GM23338 (cell line): ENCODE data around the gene ERCC6L. TPM values are rescaled to one million over a fixed set of nuclear protein-coding genes. Genes with fewer than 3 reads are reported as not detected.

Experiments used
- ATAC-seq: fragments of 200-7000 bp; cut with Tn5 transposase; 3 replicates; pipeline ENCODE4 v1.9.1; 2020
- DNase-seq: peaks from one replicate; pipeline ENCODE4 v3.0.0-alpha.2; 2015; ENCODE audit warnings: low spot score
- H2AFZ ChIP-seq: fragments of 200-600 bp; sonication (generic); 2 replicates; pipeline ENCODE4 v1.8.0; 2016; ENCODE audit warnings: antibody characterized with exemption, mild to moderate bottlenecking, moderate library complexity
- H3F3A ChIP-seq: fragments of 200-600 bp; sonication (generic); replicated peaks from 2 replicates; pipeline ENCODE4 v1.8.0; 2017; ENCODE audit warnings: antibody characterized with exemption, mixed run types, low read depth
- H3K27ac ChIP-seq: fragments of 200-600 bp; sonication (generic); 2 replicates; pipeline ENCODE4 v1.6.1; 2016; ENCODE audit warnings: low read depth
- H3K27me3 ChIP-seq: fragments of 200-600 bp; sonication (generic); 2 replicates; pipeline ENCODE4 v1.8.0; 2016; ENCODE audit warnings: mild to moderate bottlenecking, mixed run types, moderate library complexity; ENCODE audit not compliant: insufficient read depth
- H3K36me3 ChIP-seq: fragments of 200-600 bp; sonication (generic); 2 replicates; pipeline ENCODE4 v1.8.0; 2016; ENCODE audit warnings: mild to moderate bottlenecking; ENCODE audit not compliant: insufficient read depth
- H3K4me1 ChIP-seq: fragments of 200-600 bp; sonication (generic); 2 replicates; pipeline ENCODE4 v1.8.0; 2016; ENCODE audit warnings: mild to moderate bottlenecking, moderate library complexity; ENCODE audit not compliant: insufficient read depth
- H3K4me2 ChIP-seq: fragments of 200-600 bp; sonication (generic); 2 replicates; pipeline ENCODE4 v1.7.1; 2017; ENCODE audit warnings: mixed run types
- H3K4me3 ChIP-seq: fragments of 200-600 bp; sonication (generic); 2 replicates; pipeline ENCODE4 v1.6.1; 2016; ENCODE audit warnings: mixed run types
- H3K79me2 ChIP-seq: fragments of 200-600 bp; sonication (generic); replicated peaks from 2 replicates; pipeline ENCODE4 v1.8.0; 2017; ENCODE audit warnings: mild to moderate bottlenecking; ENCODE audit not compliant: insufficient read depth
- H3K9me2 ChIP-seq: fragments of 200-600 bp; sonication (generic); 2 replicates; pipeline ENCODE4 v1.8.0; 2017; ENCODE audit not compliant: insufficient read depth
- H4K20me1 ChIP-seq: fragments of 200-600 bp; sonication (generic); replicated peaks from 2 replicates; pipeline ENCODE4 v1.8.0; 2017; ENCODE audit warnings: mild to moderate bottlenecking; ENCODE audit not compliant: insufficient read depth
- H3K27ac Mint-ChIP-seq: 2 replicates; pipeline ENCODE4 v1.8.0; 2020; ENCODE audit warnings: inconsistent platforms, mild to moderate bottlenecking, moderate library complexity, mixed read lengths
- H3K27me3 Mint-ChIP-seq: 3 replicates; pipeline ENCODE4 v1.8.0; 2022; ENCODE audit warnings: low read depth, mild to moderate bottlenecking, moderate library complexity, mixed read lengths, inconsistent platforms; ENCODE audit not compliant: insufficient read depth, poor library complexity
- H3K36me3 Mint-ChIP-seq: 3 replicates; pipeline ENCODE4 v1.8.0; 2021; ENCODE audit warnings: low read depth, mild to moderate bottlenecking, inconsistent platforms, moderate library complexity, mixed read lengths
- H3K4me1 Mint-ChIP-seq: 3 replicates; pipeline ENCODE4 v1.8.0; 2020; ENCODE audit warnings: mild to moderate bottlenecking, inconsistent platforms, mixed read lengths
- H3K4me3 Mint-ChIP-seq: 3 replicates; pipeline ENCODE4 v1.8.0; 2021; ENCODE audit warnings: moderate library complexity, mild to moderate bottlenecking, inconsistent platforms, mixed read lengths
- H3K9me3 Mint-ChIP-seq: 3 replicates; pipeline ENCODE4 v1.8.0; 2020; ENCODE audit warnings: moderate library complexity, mild to moderate bottlenecking, inconsistent platforms, mixed read lengths
- CREB1 ChIP-seq: fragments of 250-450 bp; sonication (Bioruptor Pico); IDR thresholded peaks from 2 replicates; pipeline ENCODE4 v1.5.0; 2020; ENCODE audit warnings: low read depth, mild to moderate bottlenecking, moderate library complexity
- EZH2 ChIP-seq: fragments of 200-600 bp; sonication (generic); IDR thresholded peaks from one replicate; pipeline ENCODE4 v1.8.0; 2017; ENCODE audit warnings: antibody characterized with exemption, mild to moderate bottlenecking, low read depth; ENCODE audit not compliant: unreplicated experiment
- EZH2phosphoT487 ChIP-seq: fragments of 200-600 bp; sonication (generic); IDR thresholded peaks from one replicate; pipeline ENCODE4 v1.8.1; 2018; ENCODE audit warnings: antibody characterized with exemption; ENCODE audit not compliant: unreplicated experiment
- JUNB ChIP-seq: IDR thresholded peaks from one replicate; pipeline ENCODE4 v1.6.1; 2016; ENCODE audit warnings: antibody characterized with exemption; ENCODE audit not compliant: unreplicated experiment
- NANOG ChIP-seq: IDR thresholded peaks from 2 replicates; pipeline ENCODE4 v1.6.1; 2016; ENCODE audit warnings: antibody characterized with exemption, borderline replicate concordance
- POLR2AphosphoS5 ChIP-seq: IDR thresholded peaks from 2 replicates; pipeline ENCODE4 v1.6.1; 2016; ENCODE audit warnings: antibody characterized with exemption, low read depth
- STAT1 ChIP-seq: IDR thresholded peaks from one replicate; pipeline ENCODE4 v1.6.1; 2016; ENCODE audit warnings: antibody characterized with exemption; ENCODE audit not compliant: unreplicated experiment
- ZNF114 ChIP-seq: fragments of 250-450 bp; sonication (Bioruptor Pico); IDR thresholded peaks from 2 replicates; pipeline ENCODE4 v1.5.0; 2020; ENCODE audit warnings: mild to moderate bottlenecking, moderate library complexity
- ZNF331 ChIP-seq: fragments of 250-450 bp; sonication (Bioruptor Pico); IDR thresholded peaks from 2 replicates; pipeline ENCODE4 v1.5.0; 2020; ENCODE audit warnings: low read depth, mild to moderate bottlenecking, moderate library complexity
- polyA plus RNA-seq: library from polyadenylated mRNA; unstranded; fragments of >200 nt; fragmentation: Nextera tagmentation; extraction: Ambion mirVana; gene quantifications from 2 replicates; pipeline ENCODE4 v1.2.1, GENCODE V29; 2016
- total RNA-seq: library from RNA; depleted of rRNA; stranded (reverse); fragments of >200 nt; shearing (Covaris generic); gene quantifications from 2 replicates; pipeline ENCODE4 v1.2.3, GENCODE V29; 2014
- TF ChIP-seq, protein P1 (sequence below), 2 experiments: fragments of 200-600 bp in 1 of 2; sonication (generic) in 1 of 2; conservative IDR thresholded peaks; 2 replicates each; pipeline versions ENCODE4 v1.5.1 to v1.6.1; 2016 to 2017; ENCODE audit warnings: antibody characterized with exemption in 2 of 2, low read depth in 2 of 2, mild to moderate bottlenecking in 2 of 2, moderate library complexity in 1 of 2
- TF ChIP-seq, protein P2 (sequence below): IDR thresholded peaks from one replicate; pipeline ENCODE4 v1.6.1; 2018; ENCODE audit warnings: antibody characterized with exemption; ENCODE audit not compliant: unreplicated experiment
- TF ChIP-seq, protein P3 (sequence below): fragments of 250-450 bp; sonication (Bioruptor Pico); IDR thresholded peaks from 2 replicates; pipeline ENCODE4 v1.5.0; 2020; ENCODE audit warnings: mild to moderate bottlenecking, moderate library complexity
- TF ChIP-seq, protein P4 (sequence below): IDR thresholded peaks from 2 replicates; pipeline ENCODE4 v1.6.1; 2016; ENCODE audit warnings: antibody characterized with exemption

ERCC6L gene
- total and polyA plus RNA-seq, 2 experiments from 2014 or later = 11.3 to 23.1 TPM

DNA sequence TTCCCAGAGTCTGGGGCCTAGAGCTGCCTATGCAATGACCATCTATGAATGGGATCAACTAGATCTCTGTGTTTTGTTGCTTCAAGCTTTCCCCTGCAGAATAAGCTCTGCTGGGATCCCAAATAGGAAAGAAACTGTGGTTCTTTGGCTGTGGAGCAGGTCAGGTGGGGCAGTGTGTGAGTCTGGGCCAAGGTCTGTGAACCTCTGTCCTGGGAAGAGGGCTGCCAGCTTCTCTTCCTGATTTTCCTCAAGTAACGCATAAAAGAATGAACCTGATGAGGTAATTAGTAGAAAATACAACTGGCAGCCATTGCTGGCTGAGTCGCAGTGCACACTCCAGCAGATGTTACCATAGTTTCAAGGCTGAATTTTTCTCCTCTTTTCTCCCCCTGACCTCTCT is 61.8 kb downstream of the ERCC6L start:
- H3K36me3 Mint-ChIP-seq = no peaks in the 10 kb centered on the region
- no peak for TF ChIP-seq STAT1
- no peak for TF ChIP-seq ZNF331 (CRISPR knock-in tag)
- no peak for TF ChIP-seq EZH2phosphoT487
- no peak for TF ChIP-seq POLR2AphosphoS5
- no peak for TF ChIP-seq ZNF114 (CRISPR knock-in tag)
- TF ChIP-seq, protein P1, sequence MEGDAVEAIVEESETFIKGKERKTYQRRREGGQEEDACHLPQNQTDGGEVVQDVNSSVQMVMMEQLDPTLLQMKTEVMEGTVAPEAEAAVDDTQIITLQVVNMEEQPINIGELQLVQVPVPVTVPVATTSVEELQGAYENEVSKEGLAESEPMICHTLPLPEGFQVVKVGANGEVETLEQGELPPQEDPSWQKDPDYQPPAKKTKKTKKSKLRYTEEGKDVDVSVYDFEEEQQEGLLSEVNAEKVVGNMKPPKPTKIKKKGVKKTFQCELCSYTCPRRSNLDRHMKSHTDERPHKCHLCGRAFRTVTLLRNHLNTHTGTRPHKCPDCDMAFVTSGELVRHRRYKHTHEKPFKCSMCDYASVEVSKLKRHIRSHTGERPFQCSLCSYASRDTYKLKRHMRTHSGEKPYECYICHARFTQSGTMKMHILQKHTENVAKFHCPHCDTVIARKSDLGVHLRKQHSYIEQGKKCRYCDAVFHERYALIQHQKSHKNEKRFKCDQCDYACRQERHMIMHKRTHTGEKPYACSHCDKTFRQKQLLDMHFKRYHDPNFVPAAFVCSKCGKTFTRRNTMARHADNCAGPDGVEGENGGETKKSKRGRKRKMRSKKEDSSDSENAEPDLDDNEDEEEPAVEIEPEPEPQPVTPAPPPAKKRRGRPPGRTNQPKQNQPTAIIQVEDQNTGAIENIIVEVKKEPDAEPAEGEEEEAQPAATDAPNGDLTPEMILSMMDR (conservative IDR thresholded peaks at IDR 0.05; ENCODE audit: low read depth in 2 of 2) = no peak
- TF ChIP-seq CREB1 (CRISPR knock-in tag) = no peak
- no peak for TF ChIP-seq NANOG
- TF ChIP-seq, protein P2, sequence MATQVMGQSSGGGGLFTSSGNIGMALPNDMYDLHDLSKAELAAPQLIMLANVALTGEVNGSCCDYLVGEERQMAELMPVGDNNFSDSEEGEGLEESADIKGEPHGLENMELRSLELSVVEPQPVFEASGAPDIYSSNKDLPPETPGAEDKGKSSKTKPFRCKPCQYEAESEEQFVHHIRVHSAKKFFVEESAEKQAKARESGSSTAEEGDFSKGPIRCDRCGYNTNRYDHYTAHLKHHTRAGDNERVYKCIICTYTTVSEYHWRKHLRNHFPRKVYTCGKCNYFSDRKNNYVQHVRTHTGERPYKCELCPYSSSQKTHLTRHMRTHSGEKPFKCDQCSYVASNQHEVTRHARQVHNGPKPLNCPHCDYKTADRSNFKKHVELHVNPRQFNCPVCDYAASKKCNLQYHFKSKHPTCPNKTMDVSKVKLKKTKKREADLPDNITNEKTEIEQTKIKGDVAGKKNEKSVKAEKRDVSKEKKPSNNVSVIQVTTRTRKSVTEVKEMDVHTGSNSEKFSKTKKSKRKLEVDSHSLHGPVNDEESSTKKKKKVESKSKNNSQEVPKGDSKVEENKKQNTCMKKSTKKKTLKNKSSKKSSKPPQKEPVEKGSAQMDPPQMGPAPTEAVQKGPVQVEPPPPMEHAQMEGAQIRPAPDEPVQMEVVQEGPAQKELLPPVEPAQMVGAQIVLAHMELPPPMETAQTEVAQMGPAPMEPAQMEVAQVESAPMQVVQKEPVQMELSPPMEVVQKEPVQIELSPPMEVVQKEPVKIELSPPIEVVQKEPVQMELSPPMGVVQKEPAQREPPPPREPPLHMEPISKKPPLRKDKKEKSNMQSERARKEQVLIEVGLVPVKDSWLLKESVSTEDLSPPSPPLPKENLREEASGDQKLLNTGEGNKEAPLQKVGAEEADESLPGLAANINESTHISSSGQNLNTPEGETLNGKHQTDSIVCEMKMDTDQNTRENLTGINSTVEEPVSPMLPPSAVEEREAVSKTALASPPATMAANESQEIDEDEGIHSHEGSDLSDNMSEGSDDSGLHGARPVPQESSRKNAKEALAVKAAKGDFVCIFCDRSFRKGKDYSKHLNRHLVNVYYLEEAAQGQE = no peak
- TF ChIP-seq, protein P3, sequence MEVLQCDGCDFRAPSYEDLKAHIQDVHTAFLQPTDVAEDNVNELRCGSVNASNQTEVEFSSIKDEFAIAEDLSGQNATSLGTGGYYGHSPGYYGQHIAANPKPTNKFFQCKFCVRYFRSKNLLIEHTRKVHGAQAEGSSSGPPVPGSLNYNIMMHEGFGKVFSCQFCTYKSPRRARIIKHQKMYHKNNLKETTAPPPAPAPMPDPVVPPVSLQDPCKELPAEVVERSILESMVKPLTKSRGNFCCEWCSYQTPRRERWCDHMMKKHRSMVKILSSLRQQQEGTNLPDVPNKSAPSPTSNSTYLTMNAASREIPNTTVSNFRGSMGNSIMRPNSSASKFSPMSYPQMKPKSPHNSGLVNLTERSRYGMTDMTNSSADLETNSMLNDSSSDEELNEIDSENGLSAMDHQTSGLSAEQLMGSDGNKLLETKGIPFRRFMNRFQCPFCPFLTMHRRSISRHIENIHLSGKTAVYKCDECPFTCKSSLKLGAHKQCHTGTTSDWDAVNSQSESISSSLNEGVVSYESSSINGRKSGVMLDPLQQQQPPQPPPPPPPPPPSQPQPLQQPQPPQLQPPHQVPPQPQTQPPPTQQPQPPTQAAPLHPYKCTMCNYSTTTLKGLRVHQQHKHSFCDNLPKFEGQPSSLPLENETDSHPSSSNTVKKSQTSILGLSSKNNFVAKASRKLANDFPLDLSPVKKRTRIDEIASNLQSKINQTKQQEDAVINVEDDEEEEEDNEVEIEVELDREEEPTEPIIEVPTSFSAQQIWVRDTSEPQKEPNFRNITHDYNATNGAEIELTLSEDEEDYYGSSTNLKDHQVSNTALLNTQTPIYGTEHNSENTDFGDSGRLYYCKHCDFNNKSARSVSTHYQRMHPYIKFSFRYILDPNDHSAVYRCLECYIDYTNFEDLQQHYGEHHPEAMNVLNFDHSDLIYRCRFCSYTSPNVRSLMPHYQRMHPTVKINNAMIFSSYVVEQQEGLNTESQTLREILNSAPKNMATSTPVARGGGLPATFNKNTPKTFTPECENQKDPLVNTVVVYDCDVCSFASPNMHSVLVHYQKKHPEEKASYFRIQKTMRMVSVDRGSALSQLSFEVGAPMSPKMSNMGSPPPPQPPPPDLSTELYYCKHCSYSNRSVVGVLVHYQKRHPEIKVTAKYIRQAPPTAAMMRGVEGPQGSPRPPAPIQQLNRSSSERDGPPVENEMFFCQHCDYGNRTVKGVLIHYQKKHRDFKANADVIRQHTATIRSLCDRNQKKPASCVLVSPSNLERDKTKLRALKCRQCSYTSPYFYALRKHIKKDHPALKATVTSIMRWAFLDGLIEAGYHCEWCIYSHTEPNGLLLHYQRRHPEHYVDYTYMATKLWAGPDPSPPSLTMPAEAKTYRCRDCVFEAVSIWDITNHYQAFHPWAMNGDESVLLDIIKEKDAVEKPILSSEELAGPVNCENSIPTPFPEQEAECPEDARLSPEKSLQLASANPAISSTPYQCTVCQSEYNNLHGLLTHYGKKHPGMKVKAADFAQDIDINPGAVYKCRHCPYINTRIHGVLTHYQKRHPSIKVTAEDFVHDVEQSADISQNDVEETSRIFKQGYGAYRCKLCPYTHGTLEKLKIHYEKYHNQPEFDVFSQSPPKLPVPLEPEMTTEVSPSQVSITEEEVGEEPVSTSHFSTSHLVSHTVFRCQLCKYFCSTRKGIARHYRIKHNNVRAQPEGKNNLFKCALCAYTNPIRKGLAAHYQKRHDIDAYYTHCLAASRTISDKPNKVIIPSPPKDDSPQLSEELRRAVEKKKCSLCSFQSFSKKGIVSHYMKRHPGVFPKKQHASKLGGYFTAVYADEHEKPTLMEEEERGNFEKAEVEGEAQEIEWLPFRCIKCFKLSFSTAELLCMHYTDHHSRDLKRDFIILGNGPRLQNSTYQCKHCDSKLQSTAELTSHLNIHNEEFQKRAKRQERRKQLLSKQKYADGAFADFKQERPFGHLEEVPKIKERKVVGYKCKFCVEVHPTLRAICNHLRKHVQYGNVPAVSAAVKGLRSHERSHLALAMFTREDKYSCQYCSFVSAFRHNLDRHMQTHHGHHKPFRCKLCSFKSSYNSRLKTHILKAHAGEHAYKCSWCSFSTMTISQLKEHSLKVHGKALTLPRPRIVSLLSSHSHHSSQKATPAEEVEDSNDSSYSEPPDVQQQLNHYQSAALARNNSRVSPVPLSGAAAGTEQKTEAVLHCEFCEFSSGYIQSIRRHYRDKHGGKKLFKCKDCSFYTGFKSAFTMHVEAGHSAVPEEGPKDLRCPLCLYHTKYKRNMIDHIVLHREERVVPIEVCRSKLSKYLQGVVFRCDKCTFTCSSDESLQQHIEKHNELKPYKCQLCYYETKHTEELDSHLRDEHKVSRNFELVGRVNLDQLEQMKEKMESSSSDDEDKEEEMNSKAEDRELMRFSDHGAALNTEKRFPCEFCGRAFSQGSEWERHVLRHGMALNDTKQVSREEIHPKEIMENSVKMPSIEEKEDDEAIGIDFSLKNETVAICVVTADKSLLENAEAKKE (CRISPR knock-in tag) = no peak
- TF ChIP-seq, protein P4, sequence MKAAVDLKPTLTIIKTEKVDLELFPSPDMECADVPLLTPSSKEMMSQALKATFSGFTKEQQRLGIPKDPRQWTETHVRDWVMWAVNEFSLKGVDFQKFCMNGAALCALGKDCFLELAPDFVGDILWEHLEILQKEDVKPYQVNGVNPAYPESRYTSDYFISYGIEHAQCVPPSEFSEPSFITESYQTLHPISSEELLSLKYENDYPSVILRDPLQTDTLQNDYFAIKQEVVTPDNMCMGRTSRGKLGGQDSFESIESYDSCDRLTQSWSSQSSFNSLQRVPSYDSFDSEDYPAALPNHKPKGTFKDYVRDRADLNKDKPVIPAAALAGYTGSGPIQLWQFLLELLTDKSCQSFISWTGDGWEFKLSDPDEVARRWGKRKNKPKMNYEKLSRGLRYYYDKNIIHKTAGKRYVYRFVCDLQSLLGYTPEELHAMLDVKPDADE = no peak
- no peak for TF ChIP-seq EZH2
- no peak for TF ChIP-seq JUNB
- no peaks in the 10 kb centered on the region for H4K20me1 ChIP-seq
- no peak overlapping the region for H3K27ac Mint-ChIP-seq
- no peaks in the 10 kb centered on the region for H3K9me2 ChIP-seq
- H3K4me1 ChIP-seq = no peaks in the 10 kb centered on the region
- H3K4me2 ChIP-seq = no peak overlapping the region
- H3K27ac ChIP-seq = no peak overlapping the region
- no peaks in the 10 kb centered on the region; the same call in 2 of the 3 replicates for H3K4me1 Mint-ChIP-seq
- no peaks in the 10 kb centered on the region for H3K36me3 ChIP-seq
- no peak overlapping the region for H2AFZ ChIP-seq
- no peaks in the 10 kb centered on the region for H3F3A ChIP-seq
- DNase-seq (no peak), ATAC-seq (no peak)
- peaks cover 16% of the 10 kb centered on the region; the same call in 2 of the 3 replicates for H3K9me3 Mint-ChIP-seq
- H3K4me3 ChIP-seq = no peak overlapping the region
- H3K4me3 Mint-ChIP-seq = no peak overlapping the region
- no peaks in the 10 kb centered on the region for H3K27me3 ChIP-seq
- H3K27me3 Mint-ChIP-seq = peaks cover 1% of the 10 kb centered on the region
- H3K79me2 ChIP-seq = peaks cover 2% of the 10 kb centered on the region
